Smooth muscle cell (in vitro differentiated cells): ENCODE measurements around the gene HTRA3. TPM values are rescaled to one million over a fixed set of nuclear protein-coding genes. Genes with fewer than 3 reads are reported as not detected.

Experiments
- DNase-seq: peaks from one replicate; lab custom pipeline; 2025; ENCODE audit not compliant: unreplicated experiment; lab: John Stamatoyannopoulos, UW
- H2AFZ ChIP-seq: fragments of 200-600 bp; sonication (generic); 2 replicates; pipeline ENCODE4 v1.6.0; 2016; ENCODE audit warnings: antibody characterized with exemption, low read depth, mild to moderate bottlenecking
- H3F3A ChIP-seq: fragments of 200-600 bp; sonication (generic); 2 replicates; pipeline ENCODE4 v1.6.0; 2017; ENCODE audit warnings: antibody characterized with exemption, low read depth
- H3K27ac ChIP-seq: fragments of 200-600 bp; sonication (generic); 2 replicates; pipeline ENCODE4 v1.5.1; 2016; ENCODE audit warnings: low read depth, mild to moderate bottlenecking
- H3K27me3 ChIP-seq: fragments of 200-600 bp; sonication (generic); 2 replicates; pipeline ENCODE4 v1.6.1; 2016; ENCODE audit warnings: low read depth, mild to moderate bottlenecking
- H3K36me3 ChIP-seq: fragments of 200-600 bp; sonication (generic); 2 replicates; pipeline ENCODE4 v1.5.1; 2016; ENCODE audit warnings: low read depth
- H3K4me1 ChIP-seq: fragments of 200-600 bp; sonication (generic); 2 replicates; pipeline ENCODE4 v1.5.1; 2016; ENCODE audit warnings: low read depth
- H3K4me2 ChIP-seq: fragments of 200-600 bp; sonication (generic); 2 replicates; pipeline ENCODE4 v1.6.0; 2016; ENCODE audit warnings: mild to moderate bottlenecking
- H3K4me3 ChIP-seq: fragments of 200-600 bp; sonication (generic); 2 replicates; pipeline ENCODE4 v1.5.1; 2016; ENCODE audit warnings: mild to moderate bottlenecking
- H3K79me2 ChIP-seq: fragments of 200-600 bp; sonication (generic); 2 replicates; pipeline ENCODE4 v1.6.0; 2016; ENCODE audit warnings: low read depth, mild to moderate bottlenecking
- H3K9ac ChIP-seq: fragments of 200-600 bp; sonication (generic); 2 replicates; pipeline ENCODE4 v1.6.0; 2016; ENCODE audit warnings: low read depth
- H3K9me3 ChIP-seq: fragments of 200-600 bp; sonication (generic); replicated peaks from 2 replicates; pipeline ENCODE4 v1.5.1; 2016; ENCODE audit warnings: low read depth
- H4K20me1 ChIP-seq: fragments of 200-600 bp; sonication (generic); 2 replicates; pipeline ENCODE4 v1.6.0; 2016; ENCODE audit warnings: low read depth
- WGBS: methylation state at CpG from one replicate; pipeline ENCODE4 v1.1.7; 2016; ENCODE audit warnings: low lambda C conversion rate; 5-methylcytosine and 5-hydroxymethylcytosine counted together
- polyA plus RNA-seq: library from polyadenylated mRNA; unstranded; fragments of >200 nt; fragmentation: Nextera tagmentation; extraction: Ambion mirVana; gene quantifications from 2 replicates; pipeline ENCODE4 v1.2.1, GENCODE V29; 2016
- total RNA-seq: library from RNA; depleted of rRNA; stranded (reverse); fragments of >200 nt; gene quantifications from 2 replicates; pipeline ENCODE4 v1.2.3, GENCODE V29; 2014
- TF ChIP-seq, protein P1 (sequence below): fragments of 200-600 bp; sonication (generic); IDR thresholded peaks from 2 replicates; pipeline ENCODE4 v1.5.1; 2017; ENCODE audit warnings: borderline replicate concordance, mild to moderate bottlenecking, antibody characterized with exemption; ENCODE audit not compliant: insufficient read depth, poor library complexity, severe bottlenecking

The HTRA3 gene
- total and polyA plus RNA-seq, 2 experiments from 2014 or later: 77.7 to 227 TPM

DNA sequence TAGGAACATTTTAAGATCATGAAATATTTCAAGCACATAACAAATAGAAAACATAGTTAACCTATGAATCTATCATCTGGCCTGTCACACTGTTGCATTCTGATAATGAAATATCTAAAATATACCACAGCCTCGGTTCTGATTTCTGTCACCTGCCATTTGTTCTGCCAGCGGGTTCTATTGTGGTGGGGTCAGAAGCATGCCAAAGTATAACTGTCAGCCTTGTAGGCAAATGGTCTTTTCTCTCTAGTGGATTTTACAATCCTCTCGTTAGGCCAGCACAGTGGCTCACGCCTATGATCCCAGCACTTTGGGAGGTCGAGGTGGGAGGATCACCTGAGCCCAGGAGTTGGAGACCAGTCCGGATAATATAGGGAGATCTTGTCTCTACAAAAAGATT, 47.9 kb downstream of the HTRA3 start:
- H3K9me3 ChIP-seq: no peaks in the 10 kb centered on the region
- 89% methylated on average over 6 of the region's 6 CpGs for WGBS
- no peaks in the 10 kb centered on the region for H3K79me2 ChIP-seq

DNA sequence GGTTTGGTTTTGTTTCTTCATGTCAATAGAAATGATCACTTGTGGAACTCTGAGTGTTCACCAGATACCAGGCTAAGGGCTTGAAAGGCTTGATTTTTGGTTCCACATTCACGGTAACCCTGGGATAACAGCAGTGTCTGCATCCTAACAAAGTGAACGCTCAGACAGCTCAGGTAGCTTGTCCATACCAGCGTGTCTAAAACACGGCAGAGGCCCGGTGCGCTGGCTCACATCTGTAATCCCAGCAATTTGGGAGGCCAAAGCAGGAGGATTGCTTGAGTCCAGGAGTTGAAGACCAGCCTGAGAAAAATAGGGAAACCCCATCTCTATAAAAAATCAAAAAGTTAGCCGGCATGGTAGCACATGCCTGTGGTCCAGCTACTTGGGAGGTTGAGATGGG, 49.0 kb downstream of the HTRA3 start:
- Histone ChIP-seq H3F3A (peaks cover 3% of the 10 kb centered on the region), H3K79me2 (no peaks in the 10 kb centered on the region), H3K4me3 (no peak overlapping the region), H3K4me2 (no peak overlapping the region), H3K27ac (no peak overlapping the region), H4K20me1 (no peaks in the 10 kb centered on the region), H3K27me3 (no peaks in the 10 kb centered on the region), H2AFZ (no peak overlapping the region), H3K4me1 (peaks cover 5% of the 10 kb centered on the region), H3K9ac (no peak overlapping the region), H3K36me3 (no peaks in the 10 kb centered on the region), H3K9me3 (no peaks in the 10 kb centered on the region)
- no peak for DNase-seq
- WGBS: 75% methylated on average over 7 of the region's 7 CpGs
- TF ChIP-seq, protein P1, sequence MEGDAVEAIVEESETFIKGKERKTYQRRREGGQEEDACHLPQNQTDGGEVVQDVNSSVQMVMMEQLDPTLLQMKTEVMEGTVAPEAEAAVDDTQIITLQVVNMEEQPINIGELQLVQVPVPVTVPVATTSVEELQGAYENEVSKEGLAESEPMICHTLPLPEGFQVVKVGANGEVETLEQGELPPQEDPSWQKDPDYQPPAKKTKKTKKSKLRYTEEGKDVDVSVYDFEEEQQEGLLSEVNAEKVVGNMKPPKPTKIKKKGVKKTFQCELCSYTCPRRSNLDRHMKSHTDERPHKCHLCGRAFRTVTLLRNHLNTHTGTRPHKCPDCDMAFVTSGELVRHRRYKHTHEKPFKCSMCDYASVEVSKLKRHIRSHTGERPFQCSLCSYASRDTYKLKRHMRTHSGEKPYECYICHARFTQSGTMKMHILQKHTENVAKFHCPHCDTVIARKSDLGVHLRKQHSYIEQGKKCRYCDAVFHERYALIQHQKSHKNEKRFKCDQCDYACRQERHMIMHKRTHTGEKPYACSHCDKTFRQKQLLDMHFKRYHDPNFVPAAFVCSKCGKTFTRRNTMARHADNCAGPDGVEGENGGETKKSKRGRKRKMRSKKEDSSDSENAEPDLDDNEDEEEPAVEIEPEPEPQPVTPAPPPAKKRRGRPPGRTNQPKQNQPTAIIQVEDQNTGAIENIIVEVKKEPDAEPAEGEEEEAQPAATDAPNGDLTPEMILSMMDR: no peak

More for the DNA sequence above, 47.9 kb downstream of the HTRA3 start:
- TF ChIP-seq, protein P1: no peak
- Histone ChIP-seq H3F3A (peaks cover 3% of the 10 kb centered on the region), H3K4me3 (no peak overlapping the region), H3K4me2 (no peak overlapping the region), H3K4me1 (peaks cover 5% of the 10 kb centered on the region), H2AFZ (no peak overlapping the region), H3K36me3 (no peaks in the 10 kb centered on the region), H4K20me1 (no peaks in the 10 kb centered on the region), H3K9ac (no peak overlapping the region), H3K27me3 (no peaks in the 10 kb centered on the region), H3K27ac (no peak overlapping the region)
- no peak for DNase-seq

DNA sequence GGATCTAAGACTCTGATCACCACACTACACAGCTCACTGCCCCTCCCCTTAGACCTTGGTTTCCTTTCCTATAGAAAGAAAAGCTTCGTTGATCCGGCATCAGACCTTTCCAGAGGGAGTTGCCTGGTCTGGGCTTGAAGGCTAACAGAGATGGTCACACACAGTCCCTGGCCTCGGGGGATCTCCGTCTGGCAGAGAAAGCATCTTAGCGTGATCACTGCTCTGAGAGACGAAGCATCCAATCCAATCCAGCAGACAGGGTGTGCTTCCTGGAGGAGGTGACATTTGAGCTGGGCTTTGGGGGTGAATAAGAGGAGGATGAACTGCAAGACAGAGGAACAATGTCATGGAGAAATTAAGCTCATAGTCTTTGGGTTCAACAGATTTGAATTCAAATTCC, 49.5 kb downstream of the HTRA3 start:
- Histone ChIP-seq H3F3A (peaks cover 3% of the 10 kb centered on the region), H3K4me3 (no peak overlapping the region), H3K4me2 (no peak overlapping the region), H2AFZ (no peak overlapping the region), H3K27ac (no peak overlapping the region), H3K79me2 (no peaks in the 10 kb centered on the region), H3K9me3 (no peaks in the 10 kb centered on the region), H3K9ac (no peak overlapping the region), H3K36me3 (no peaks in the 10 kb centered on the region), H3K27me3 (no peaks in the 10 kb centered on the region), H3K4me1 (peaks cover 5% of the 10 kb centered on the region), H4K20me1 (no peaks in the 10 kb centered on the region)
- no peak for DNase-seq
- TF ChIP-seq, protein P1: no peak
- 90% methylated on average over 6 of the region's 6 CpGs for WGBS

DNA sequence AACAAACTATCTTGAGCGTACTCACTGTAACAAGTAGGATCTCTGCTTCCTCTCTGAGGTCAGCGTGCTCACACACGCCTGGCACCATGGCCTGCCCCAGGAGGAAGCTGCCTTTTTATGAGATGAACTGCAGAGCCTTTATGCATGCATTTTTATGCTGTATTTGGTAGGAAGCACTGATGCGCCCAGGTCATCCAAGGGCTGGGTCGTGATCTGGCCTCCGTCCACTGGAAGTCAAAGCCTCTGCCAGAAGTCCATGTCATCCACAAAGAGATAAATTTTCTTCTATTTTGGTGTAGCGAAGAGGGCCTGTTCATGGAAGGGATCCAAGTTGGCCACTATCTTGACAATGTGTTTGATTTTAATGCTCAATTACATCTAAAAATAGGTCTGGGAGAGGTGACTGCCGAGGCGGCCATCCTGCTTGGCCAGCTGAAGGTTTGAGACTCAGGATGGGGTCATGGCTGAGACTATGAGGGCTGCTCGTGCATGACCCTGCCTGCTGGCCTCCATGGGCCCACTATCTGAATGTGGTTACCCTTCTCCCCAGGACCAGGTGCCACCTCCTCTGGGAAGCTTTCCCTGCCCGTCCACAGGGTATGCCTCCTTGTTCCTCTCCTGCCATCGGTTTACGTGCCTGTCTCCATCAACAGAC, 50.3 kb downstream of the HTRA3 start:
- H3K36me3 ChIP-seq: no peaks in the 10 kb centered on the region
- H3K4me3 ChIP-seq: no peak overlapping the region
- H3K27me3 ChIP-seq: no peaks in the 10 kb centered on the region
- H4K20me1 ChIP-seq: no peaks in the 10 kb centered on the region
- no peak for DNase-seq
- no peak overlapping the region for H3K27ac ChIP-seq
- 73% methylated on average over 13 of the region's 13 CpGs for WGBS
- no peak overlapping the region for H3K4me2 ChIP-seq
- TF ChIP-seq, protein P1: no peak
- H3K4me1 ChIP-seq: peaks cover 5% of the 10 kb centered on the region
- H2AFZ ChIP-seq: no peak overlapping the region
- peaks cover 3% of the 10 kb centered on the region for H3F3A ChIP-seq
- no peaks in the 10 kb centered on the region for H3K79me2 ChIP-seq
- no peak overlapping the region for H3K9ac ChIP-seq
- no peaks in the 10 kb centered on the region for H3K9me3 ChIP-seq
